Measurements from ENCODE around the gene RTN4RL2. TPM values are rescaled to one million over a fixed set of nuclear protein-coding genes. Genes with fewer than 3 reads are reported as not detected.

Gene RTN4RL2
- total and polyA plus RNA-seq, 9 of the 15 experiments (the other 6 are each of a cell fraction or from before 2014, with no cell fraction given): 0.06 to 1.9 (median 0.34) TPM; not detected in 4

- TF ChIP-seq ZNF518B (CRISPR knock-in tag; IDR thresholded peaks at IDR 0.05) (no peak), ZNF316 (IDR thresholded peaks at IDR 0.05) (no peak), ZFX (CRISPR knock-in tag; IDR thresholded peaks at IDR 0.05) (peak; percentile 71), ATF2 (CRISPR knock-in tag; IDR thresholded peaks at IDR 0.05) (0 out of 2 replicates have a peak, but pooled peaks have one; percentile 50), PURB (CRISPR knock-in tag; IDR thresholded peaks at IDR 0.05; ENCODE audit: low read depth) (no peak), CXXC5 (CRISPR knock-in tag; IDR thresholded peaks at IDR 0.05) (peak; percentile 72), ZFP91 (CRISPR knock-in tag; IDR thresholded peaks at IDR 0.05) (no peak), POLR2B (IDR thresholded peaks at IDR 0.05; ENCODE audit: low read depth, partially characterized antibody) (peak; percentile 57), RAD51 (IDR thresholded peaks at IDR 0.05; ENCODE audit: borderline replicate concordance, low read depth) (peak; percentile 91), NR0B1 (IDR thresholded peaks at IDR 0.05; ENCODE audit: partially characterized antibody) (no peak), ETS2 (tag; IDR thresholded peaks at IDR 0.05; ENCODE audit: borderline replicate concordance, poor library complexity, severe bottlenecking) (no peak), STAT6 (CRISPR knock-in tag; IDR thresholded peaks at IDR 0.05) (no peak), NONO (IDR thresholded peaks at IDR 0.05; ENCODE audit: low read depth in 2 of 2, low read length in 1 of 2) (peak in 1 of 2 experiments; percentile 24; a peak in 1 of 4 replicates), NBN (IDR thresholded peaks at IDR 0.05; ENCODE audit: low read depth) (no peak), LARP7 (IDR thresholded peaks at IDR 0.05) (no peak), MCM5 (IDR thresholded peaks at IDR 0.05; ENCODE audit: low read depth) (no peak), ZNF384 (IDR thresholded peaks at IDR 0.05; ENCODE audit: low read depth, low read length) (no peak)
These were observed 55.2 kb downstream of the RTN4RL2 start, which contains the start of gene SLC43A1 (continued) for GRCh38 chr11:57515332-57516060.
